HepG2 (cell line): ENCODE data around the gene KIF19. TPM values are rescaled to one million over a fixed set of nuclear protein-coding genes. Genes with fewer than 3 reads are reported as not detected.

Experiments used
- ATAC-seq: fragments of 200-7000 bp; cut with Tn5 transposase; 3 replicates; pipeline ENCODE4 v1.9.1; 2020; ENCODE audit warnings: mild to moderate bottlenecking, moderate library complexity
- BruUV-seq: library from RNA; stranded (reverse); fragments of 400-500 nt; replicated peaks from 2 replicates; lab custom pipeline; 2021; lab: Mats Ljungman, UMichigan
- CTCF ChIA-PET: fragments of 300-600 bp; formaldehyde crosslinking; extraction: SDS; loops from one replicate; lab custom pipeline; 2021; ENCODE audit warnings: low total read pairs, inconsistent platforms, low intra/inter-chr PET ratio; lab: Yijun Ruan, JAX
- POLR2A ChIA-PET: fragments of 350-600 bp; sonication (Branson Sonifier 250); formaldehyde crosslinking; loops from one replicate; lab custom pipeline; 2020; ENCODE audit warnings: antibody characterized with exemption, inconsistent platforms; lab: Yijun Ruan, JAX
- DNase-seq: peaks from one replicate; pipeline ENCODE4 v3.0.0-alpha.2; 2015; ENCODE audit warnings: low spot score
- FAIRE-seq: peaks from 3 replicates; lab custom pipeline; 2011; peaks lifted over from hg19 to GRCh38; lab: Jason Lieb, UNC
- H2AFZ ChIP-seq: one replicate; pipeline ENCODE4 v1.6.1; 2011; ENCODE audit warnings: low read length, inconsistent platforms
- H3K27ac ChIP-seq: fragments of 300-600 bp; 3 replicates; pipeline ENCODE4 v1.8.0; 2011; ENCODE audit warnings: mixed run types, mild to moderate bottlenecking, mixed read lengths, low read length, inconsistent platforms; ENCODE audit not compliant: insufficient read depth; ENCODE audit errors: extremely low read length
- H3K27me3 ChIP-seq, 2 experiments: fragments of 200-600 bp in 1 of 2; 2 replicates in 1 of 2; 3 replicates in 1 of 2; pipeline versions ENCODE4 v1.6.0 to v1.8.0; 2011; ENCODE audit warnings: low read length in 2 of 2, mild to moderate bottlenecking in 2 of 2, moderate library complexity in 2 of 2, inconsistent platforms in 1 of 2; ENCODE audit not compliant: insufficient read depth in 2 of 2, control insufficient read depth in 1 of 2
- H3K36me3 ChIP-seq, 2 experiments: fragments of 200-600 bp in 1 of 2; replicated peaks in 1 of 2; 2 replicates in 1 of 2; 3 replicates in 1 of 2; pipeline versions ENCODE4 v1.5.1 to v1.8.0; 2011; ENCODE audit warnings: low read length in 2 of 2, inconsistent platforms in 1 of 2; ENCODE audit not compliant: insufficient read depth in 2 of 2, control insufficient read depth in 1 of 2
- H3K4me1 ChIP-seq: 2 replicates; pipeline ENCODE4 v1.5.1; 2012; ENCODE audit warnings: low read length, inconsistent platforms; ENCODE audit not compliant: insufficient read depth
- H3K4me2 ChIP-seq: 2 replicates; pipeline ENCODE4 v1.6.0; 2011; ENCODE audit warnings: low read depth, low read length, inconsistent platforms
- H3K4me3 ChIP-seq, 3 experiments: fragments of 200-600 bp in 1 of 3; sonication (generic), shearing (Covaris generic) in 1 of 3; replicated peaks in 1 of 3; 2 replicates each; pipeline ENCODE4 v1.5.1; 2011 to 2016; ENCODE audit warnings: low read length in 3 of 3, inconsistent platforms in 2 of 3, low read depth in 2 of 3, mild to moderate bottlenecking in 2 of 3, control low read depth in 1 of 3, mixed read lengths in 1 of 3; ENCODE audit not compliant: insufficient read depth in 1 of 3
- H3K79me2 ChIP-seq: one replicate; pipeline ENCODE4 v1.6.1; 2011; ENCODE audit warnings: low read length, inconsistent platforms; ENCODE audit not compliant: insufficient read depth
- H3K9ac ChIP-seq: 2 replicates; pipeline ENCODE4 v1.6.0; 2011; ENCODE audit warnings: mild to moderate bottlenecking, low read depth, low read length, inconsistent platforms; ENCODE audit not compliant: insufficient read depth
- H3K9me3 ChIP-seq: 2 replicates; pipeline ENCODE4 v1.5.1; 2012; ENCODE audit warnings: mild to moderate bottlenecking, low read length
- H4K20me1 ChIP-seq: 2 replicates; pipeline ENCODE4 v1.6.0; 2011; ENCODE audit warnings: inconsistent platforms, mild to moderate bottlenecking, low read length, moderate library complexity; ENCODE audit not compliant: insufficient read depth
- ATF3 ChIP-seq: sonication (generic); formaldehyde crosslinking; IDR thresholded peaks from 2 replicates; pipeline ENCODE4 v1.4.0; 2020; ENCODE audit warnings: missing genetic modification reagents
- CREB1 ChIP-seq, 2 experiments: fragments of 450-650 bp in 1 of 2; IDR thresholded peaks; 2 replicates each; pipeline ENCODE4 v1.6.1; 2016 to 2017; ENCODE audit warnings: control low read depth in 1 of 2, mild to moderate bottlenecking in 1 of 2, missing compliant biosample characterization in 1 of 2, missing genetic modification characterization in 1 of 2
- EHMT2 ChIP-seq: fragments of 200-600 bp; sonication (generic); IDR thresholded peaks from 2 replicates; pipeline ENCODE4 v1.7.0; 2017; ENCODE audit warnings: antibody characterized with exemption, low read depth, low read length, borderline replicate concordance
- FLYWCH1 ChIP-seq: sonication (generic); formaldehyde crosslinking; IDR thresholded peaks from 2 replicates; pipeline ENCODE4 v1.8.1; 2023; ENCODE audit warnings: mild to moderate bottlenecking, missing genetic modification reagents
- GPN1 ChIP-seq: sonication (generic); formaldehyde crosslinking; IDR thresholded peaks from 2 replicates; pipeline ENCODE4 v1.5.1; 2020; ENCODE audit warnings: missing genetic modification reagents, borderline replicate concordance
- IRX3 ChIP-seq: sonication (generic); formaldehyde crosslinking; IDR thresholded peaks from 2 replicates; pipeline ENCODE4 v1.8.1; 2023; ENCODE audit warnings: mild to moderate bottlenecking, low read depth, missing genetic modification reagents, borderline replicate concordance
- KLF12 ChIP-seq: sonication (generic); formaldehyde crosslinking; IDR thresholded peaks from 2 replicates; pipeline ENCODE4 v1.4.0; 2020; ENCODE audit warnings: missing genetic modification reagents, borderline replicate concordance
- MTA1 ChIP-seq: sonication (generic); formaldehyde crosslinking; IDR thresholded peaks from 2 replicates; pipeline ENCODE4 v1.4.0; 2020; ENCODE audit warnings: missing genetic modification reagents, mild to moderate bottlenecking, borderline replicate concordance
- NPAS2 ChIP-seq: sonication (generic); formaldehyde crosslinking; IDR thresholded peaks from 2 replicates; pipeline ENCODE4 v1.8.0; 2022; ENCODE audit warnings: mild to moderate bottlenecking, missing genetic modification reagents, borderline replicate concordance
- PITX1 ChIP-seq: sonication (generic); formaldehyde crosslinking; IDR thresholded peaks from 2 replicates; pipeline ENCODE4 v1.5.1; 2020; ENCODE audit warnings: mild to moderate bottlenecking, missing genetic modification reagents
- RAD51 ChIP-seq: fragments of 450-650 bp; IDR thresholded peaks from 2 replicates; pipeline ENCODE4 v1.6.1; 2016; ENCODE audit warnings: borderline replicate concordance
- ZNF547 ChIP-seq: sonication (generic); formaldehyde crosslinking; IDR thresholded peaks from 2 replicates; pipeline ENCODE4 v1.5.1; 2020; ENCODE audit warnings: mild to moderate bottlenecking, missing genetic modification reagents
- ZNF589 ChIP-seq: sonication (generic); formaldehyde crosslinking; conservative IDR thresholded peaks from 2 replicates; pipeline ENCODE4 v1.8.0; 2022; ENCODE audit warnings: mild to moderate bottlenecking, moderate library complexity, missing genetic modification reagents
- ZNF670 ChIP-seq: sonication (generic); formaldehyde crosslinking; IDR thresholded peaks from 2 replicates; pipeline ENCODE4 v1.8.0; 2022; ENCODE audit warnings: mild to moderate bottlenecking, missing genetic modification reagents, borderline replicate concordance
- ZNF7 ChIP-seq: IDR thresholded peaks from 2 replicates; pipeline ENCODE4 v1.6.1; 2016; ENCODE audit warnings: missing biosample characterization, missing genetic modification reagents
- ZNF773 ChIP-seq: sonication (generic); formaldehyde crosslinking; IDR thresholded peaks from 2 replicates; pipeline ENCODE4 v1.4.0; 2020; ENCODE audit warnings: missing genetic modification reagents, borderline replicate concordance
- WGBS: methylation state at CpG from one replicate; pipeline ENCODE4 v1.1.6; 2017; ENCODE audit warnings: low lambda C conversion rate; 5-methylcytosine and 5-hydroxymethylcytosine counted together
- in situ Hi-C: cut with HindIII; loops from 2 replicates; pipeline ENCODE4 v1.10.0; 2017; ENCODE audit warnings: low pct_unique_long_range_greater_than_20kb; ENCODE audit not compliant: extremely low pct_ligation_motif_present
- intact Hi-C: fragments of 100-400 bp; cut with micrococcal nuclease; formaldehyde crosslinking; loops from one replicate; pipeline ENCODE4 v1.10.0; 2022; ENCODE audit not compliant: unreplicated experiment
- polyA plus RNA-seq, 8 experiments: library from polyadenylated mRNA; depleted of rRNA in 3 of 8; stranded (reverse) in 7 of 8; unstranded in 1 of 8; fragments of >200 nt; fragmentation: Illumina TruSeq in 4 of 8; extraction: Trizol in 4 of 8; gene quantifications; 2 replicates each; pipeline versions ENCODE4 v1.2.1 to v1.2.3, GENCODE V29; 2011 to 2016; ENCODE audit warnings: low read depth in 4 of 8, missing spikeins in 1 of 8, mixed read lengths in 1 of 8; ENCODE audit not compliant: insufficient read depth in 1 of 8
- total RNA-seq, 5 experiments: library from RNA; depleted of rRNA; stranded (reverse); fragments of >200 nt; fragmentation: Illumina TruSeq; extraction: Trizol; gene quantifications; 2 replicates each; pipeline ENCODE4 v1.2.3, GENCODE V29; 2016; ENCODE audit warnings: low read depth in 1 of 5

Gene KIF19
- total and polyA plus RNA-seq, 2 of the 13 experiments (the other 11 are each of a cell fraction or from before 2014, with no cell fraction given) = not detected

- no peaks in the 10 kb centered on the region for H3K9me3 ChIP-seq
- 47% methylated on average over 4 of the region's 22 CpGs for WGBS
- no peaks in the 10 kb centered on the region for H3K4me1 ChIP-seq
- TF ChIP-seq ZNF670 (CRISPR knock-in tag) (no peak), EHMT2 (no peak), KLF12 (CRISPR knock-in tag) (no peak), ZNF773 (CRISPR knock-in tag) (no peak), PITX1 (CRISPR knock-in tag) (no peak), ZNF7 (no peak), CREB1 (IDR thresholded peaks at IDR 0.05) (no peak), CREB1 (CRISPR knock-in tag; IDR thresholded peaks at IDR 0.05) (no peak), RAD51 (no peak), FLYWCH1 (CRISPR knock-in tag) (no peak), MTA1 (CRISPR knock-in tag) (no peak), ATF3 (CRISPR knock-in tag) (no peak), IRX3 (CRISPR knock-in tag) (no peak), NPAS2 (no peak), ZNF547 (CRISPR knock-in tag) (no peak), ZNF589 (CRISPR knock-in tag) (no peak), GPN1 (CRISPR knock-in tag) (no peak)
- TF ChIP-seq, all 625 proteins: peak for 0
- H3K27me3 ChIP-seq = peaks cover 9 to 77% of the 10 kb centered on the region in 2 experiments; a peak in 4 of 5 replicates
- CTCF ChIA-PET = no interaction called here
- POLR2A ChIA-PET = no interaction called here
- intact Hi-C loops = no loop called here
- no peak for ATAC-seq
- BruUV-seq = no TSS peak
- in situ Hi-C loops = no loop called here
- H4K20me1 ChIP-seq = peaks cover 3% of the 10 kb centered on the region; the same call in 1 of the 2 replicates
- H3K36me3 ChIP-seq = no peaks in the 10 kb centered on the region
- H3K4me3 ChIP-seq = no peak overlapping the region
- H3K27ac ChIP-seq = no peak overlapping the region
- no peak overlapping the region for H2AFZ ChIP-seq
- H3K79me2 ChIP-seq = no peaks in the 10 kb centered on the region
- H3K4me2 ChIP-seq = no peak overlapping the region
- H3K9ac ChIP-seq = no peak overlapping the region
- FAIRE-seq = no peak
- no peak for DNase-seq
Observed at GRCh38 chr17:74359916-74360315, 33.9 kb downstream of the KIF19 start.
